Activated naive CD4-positive, alpha-beta T cell treated with anti-CD3 and anti-CD28 coated beads, Interleukin-2, amount 50 U/mL, for 24 hours (primary cell): ENCODE measurements around the gene HSF4.

ENCODE experiments used
- H3K27ac Mint-ChIP-seq: one replicate; pipeline ENCODE4 v1.8.0; 2021; ENCODE audit warnings: mild to moderate bottlenecking, mixed read lengths
- H3K27me3 Mint-ChIP-seq: one replicate; pipeline ENCODE4 v1.8.0; 2021; ENCODE audit warnings: mixed read lengths
- H3K36me3 Mint-ChIP-seq: one replicate; pipeline ENCODE4 v1.8.0; 2021; ENCODE audit warnings: mixed read lengths
- H3K4me1 Mint-ChIP-seq: one replicate; pipeline ENCODE4 v1.8.0; 2021; ENCODE audit warnings: mixed read lengths
- H3K4me3 Mint-ChIP-seq: one replicate; pipeline ENCODE4 v1.8.0; 2021; ENCODE audit warnings: mild to moderate bottlenecking, mixed read lengths
- H3K9me3 Mint-ChIP-seq: one replicate; pipeline ENCODE4 v1.8.0; 2021; ENCODE audit warnings: mixed read lengths

Gene HSF4

GRCh38 chr16:67147437-67148140, 17.0 kb upstream of the HSF4 start:
- H3K36me3 Mint-ChIP-seq: peaks cover 25% of the 10 kb centered on the region
- no peaks in the 10 kb centered on the region for H3K9me3 Mint-ChIP-seq
- H3K4me3 Mint-ChIP-seq: no peak overlapping the region
- H3K27me3 Mint-ChIP-seq: peaks cover 1% of the 10 kb centered on the region
- peak overlapping the region; percentile 25 for H3K27ac Mint-ChIP-seq
- peaks cover 3% of the 10 kb centered on the region for H3K4me1 Mint-ChIP-seq

- H3K4me1 Mint-ChIP-seq: peaks cover 3% of the 10 kb centered on the region
- H3K27ac Mint-ChIP-seq: no peak overlapping the region
- H3K27me3 Mint-ChIP-seq: peaks cover 1% of the 10 kb centered on the region
- H3K4me3 Mint-ChIP-seq: no peak overlapping the region
- peaks cover 21% of the 10 kb centered on the region for H3K36me3 Mint-ChIP-seq
- no peaks in the 10 kb centered on the region for H3K9me3 Mint-ChIP-seq
Measured at GRCh38 chr16:67148221-67148620, 16.3 kb upstream of the HSF4 start.

- peak overlapping the region; percentile 54 for H3K4me3 Mint-ChIP-seq
- peaks cover 1% of the 10 kb centered on the region for H3K27me3 Mint-ChIP-seq
- peaks cover 19% of the 10 kb centered on the region for H3K36me3 Mint-ChIP-seq
- H3K9me3 Mint-ChIP-seq: no peaks in the 10 kb centered on the region
- H3K4me1 Mint-ChIP-seq: peaks cover 3% of the 10 kb centered on the region
- no peak overlapping the region for H3K27ac Mint-ChIP-seq
Measured at GRCh38 chr16:67148656-67149275, 15.8 kb upstream of the HSF4 start.

GRCh38 chr16:67149276-67150046, 15.1 kb upstream of the HSF4 start:
- H3K4me3 Mint-ChIP-seq: peak overlapping the region; percentile 54
- H3K4me1 Mint-ChIP-seq: peaks cover 3% of the 10 kb centered on the region
- H3K27me3 Mint-ChIP-seq: peaks cover 1% of the 10 kb centered on the region
- H3K27ac Mint-ChIP-seq: no peak overlapping the region
- peaks cover 19% of the 10 kb centered on the region for H3K36me3 Mint-ChIP-seq
- H3K9me3 Mint-ChIP-seq: no peaks in the 10 kb centered on the region

GRCh38 chr16:67150047-67150832, 14.3 kb upstream of the HSF4 start:
- peaks cover 5% of the 10 kb centered on the region for H3K4me1 Mint-ChIP-seq
- no peak overlapping the region for H3K27ac Mint-ChIP-seq
- H3K9me3 Mint-ChIP-seq: no peaks in the 10 kb centered on the region
- no peak overlapping the region for H3K4me3 Mint-ChIP-seq
- peaks cover 14% of the 10 kb centered on the region for H3K36me3 Mint-ChIP-seq
- H3K27me3 Mint-ChIP-seq: peaks cover 1% of the 10 kb centered on the region

- Mint-ChIP-seq H3K27ac (peak within 1 kb of the TSS; percentile 74), H3K27me3 (peaks cover 1% of the 10 kb centered on the region), H3K36me3 (peaks cover 13% of the 10 kb centered on the region), H3K9me3 (no peaks in the 10 kb centered on the region), H3K4me1 (peaks cover 10% of the 10 kb centered on the region), H3K4me3 (peak within 1 kb of the TSS; percentile 76)
Measured at GRCh38 chr16:67150833-67151396, 13.6 kb upstream of the HSF4 start, which contains the start of gene B3GNT9. B3GNT9 (minus strand) TSS chr16:67150998; CDS start chr16:67150485, 513 bp downstream.

- H3K4me3 Mint-ChIP-seq: peak overlapping the region; percentile 76
- no peaks in the 10 kb centered on the region for H3K9me3 Mint-ChIP-seq
- H3K27me3 Mint-ChIP-seq: peaks cover 1% of the 10 kb centered on the region
- H3K27ac Mint-ChIP-seq: peak overlapping the region; percentile 74
- peaks cover 10% of the 10 kb centered on the region for H3K36me3 Mint-ChIP-seq
- peaks cover 17% of the 10 kb centered on the region for H3K4me1 Mint-ChIP-seq
Measured at GRCh38 chr16:67151431-67152097, 13.0 kb upstream of the HSF4 start.

GRCh38 chr16:67154578-67155294, 9.8 kb upstream of the HSF4 start:
- no peaks in the 10 kb centered on the region for H3K36me3 Mint-ChIP-seq
- peak overlapping the region; percentile 78 for H3K4me3 Mint-ChIP-seq
- H3K27ac Mint-ChIP-seq: no peak overlapping the region
- H3K4me1 Mint-ChIP-seq: peaks cover 42% of the 10 kb centered on the region
- no peaks in the 10 kb centered on the region for H3K9me3 Mint-ChIP-seq
- no peaks in the 10 kb centered on the region for H3K27me3 Mint-ChIP-seq

- H3K4me3 Mint-ChIP-seq: peak overlapping the region; percentile 78
- no peaks in the 10 kb centered on the region for H3K27me3 Mint-ChIP-seq
- H3K27ac Mint-ChIP-seq: peak overlapping the region; percentile 70
- no peaks in the 10 kb centered on the region for H3K36me3 Mint-ChIP-seq
- peaks cover 43% of the 10 kb centered on the region for H3K4me1 Mint-ChIP-seq
- no peaks in the 10 kb centered on the region for H3K9me3 Mint-ChIP-seq
Measured at GRCh38 chr16:67155295-67156142, 9.0 kb upstream of the HSF4 start.

GRCh38 chr16:67156143-67156844, 8.3 kb upstream of the HSF4 start:
- H3K4me1 Mint-ChIP-seq: peaks cover 46% of the 10 kb centered on the region
- H3K27ac Mint-ChIP-seq: no peak overlapping the region
- H3K36me3 Mint-ChIP-seq: peaks cover 2% of the 10 kb centered on the region
- no peak overlapping the region for H3K4me3 Mint-ChIP-seq
- H3K9me3 Mint-ChIP-seq: no peaks in the 10 kb centered on the region
- H3K27me3 Mint-ChIP-seq: peaks cover 2% of the 10 kb centered on the region

- Mint-ChIP-seq H3K36me3 (peaks cover 2% of the 10 kb centered on the region), H3K4me3 (peak overlapping the region; percentile 32), H3K4me1 (peaks cover 49% of the 10 kb centered on the region), H3K27me3 (peaks cover 6% of the 10 kb centered on the region), H3K27ac (no peak overlapping the region), H3K9me3 (no peaks in the 10 kb centered on the region)
Measured at GRCh38 chr16:67157106-67157748, 7.3 kb upstream of the HSF4 start.

- Mint-ChIP-seq H3K4me1 (peaks cover 54% of the 10 kb centered on the region), H3K9me3 (no peaks in the 10 kb centered on the region), H3K36me3 (peaks cover 2% of the 10 kb centered on the region), H3K27ac (peak overlapping the region; percentile 70), H3K4me3 (peak overlapping the region; percentile 90), H3K27me3 (peaks cover 9% of the 10 kb centered on the region)
Measured at GRCh38 chr16:67157892-67158635, 6.5 kb upstream of the HSF4 start.
